ENCODE data around the gene CIB2.

Gene CIB2

DNA sequence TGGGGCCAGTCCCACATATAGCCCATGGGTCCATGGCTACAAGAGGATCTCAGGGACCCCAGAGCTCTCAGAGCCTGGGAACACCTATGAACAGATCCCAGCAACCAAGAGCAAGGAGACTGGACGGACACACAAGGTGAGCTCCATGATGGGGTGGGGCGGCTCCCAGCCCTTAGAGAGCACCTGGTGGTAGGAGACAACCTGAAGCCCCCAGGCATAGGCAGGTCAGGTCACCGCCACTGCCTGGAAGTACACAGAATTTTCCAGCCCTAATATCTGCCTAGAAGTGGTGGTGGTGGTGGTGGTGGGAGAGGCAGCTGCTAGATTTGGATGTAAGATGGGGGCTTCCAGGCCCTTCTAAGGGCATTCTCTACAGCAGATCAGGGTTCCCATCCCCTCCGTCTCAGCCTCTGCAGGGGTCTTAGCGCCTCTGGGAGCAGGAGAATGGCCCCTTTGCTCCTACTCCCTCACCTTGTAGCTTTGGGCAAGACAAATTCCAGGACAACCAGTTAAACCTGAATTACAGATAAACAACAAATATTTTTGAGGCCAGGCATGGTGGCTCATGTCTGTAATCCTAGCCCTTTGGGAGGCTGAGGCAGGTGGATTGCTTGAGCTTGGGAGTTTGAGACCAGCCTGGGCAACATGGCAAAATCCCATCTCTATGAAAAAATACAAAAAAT lies 29.7 kb downstream of the CIB2 start:
- TF ChIP-seq, protein P1, sequence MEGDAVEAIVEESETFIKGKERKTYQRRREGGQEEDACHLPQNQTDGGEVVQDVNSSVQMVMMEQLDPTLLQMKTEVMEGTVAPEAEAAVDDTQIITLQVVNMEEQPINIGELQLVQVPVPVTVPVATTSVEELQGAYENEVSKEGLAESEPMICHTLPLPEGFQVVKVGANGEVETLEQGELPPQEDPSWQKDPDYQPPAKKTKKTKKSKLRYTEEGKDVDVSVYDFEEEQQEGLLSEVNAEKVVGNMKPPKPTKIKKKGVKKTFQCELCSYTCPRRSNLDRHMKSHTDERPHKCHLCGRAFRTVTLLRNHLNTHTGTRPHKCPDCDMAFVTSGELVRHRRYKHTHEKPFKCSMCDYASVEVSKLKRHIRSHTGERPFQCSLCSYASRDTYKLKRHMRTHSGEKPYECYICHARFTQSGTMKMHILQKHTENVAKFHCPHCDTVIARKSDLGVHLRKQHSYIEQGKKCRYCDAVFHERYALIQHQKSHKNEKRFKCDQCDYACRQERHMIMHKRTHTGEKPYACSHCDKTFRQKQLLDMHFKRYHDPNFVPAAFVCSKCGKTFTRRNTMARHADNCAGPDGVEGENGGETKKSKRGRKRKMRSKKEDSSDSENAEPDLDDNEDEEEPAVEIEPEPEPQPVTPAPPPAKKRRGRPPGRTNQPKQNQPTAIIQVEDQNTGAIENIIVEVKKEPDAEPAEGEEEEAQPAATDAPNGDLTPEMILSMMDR (IDR thresholded peaks at IDR 0.05; ENCODE audit: low read depth, low read length, poor library complexity, severe bottlenecking), result no peak
- no peak for TF ChIP-seq EZH2phosphoT487 (IDR thresholded peaks at IDR 0.05; ENCODE audit: borderline replicate concordance, low read length)
- Histone ChIP-seq H3K9me2 (replicated peaks; ENCODE audit: control insufficient read depth, low read length) (no peaks in the 10 kb centered on the region), H3K4me1 (ENCODE audit: control insufficient read depth, low read length) (no peaks in the 10 kb centered on the region), H4K20me1 (ENCODE audit: control insufficient read depth, insufficient read depth, low read depth, low read length) (no peaks in the 10 kb centered on the region), H3K27me3 (ENCODE audit: control insufficient read depth, low read length) (no peaks in the 10 kb centered on the region), H3K4me3 (ENCODE audit: low read length) (no peak overlapping the region), H3K36me3 (ENCODE audit: control insufficient read depth, low read length) (no peaks in the 10 kb centered on the region), H3K9me3 (ENCODE audit: control insufficient read depth, insufficient read depth, low read length) (no peaks in the 10 kb centered on the region), H3K27ac (ENCODE audit: low read depth, low read length) (no peak overlapping the region), H3K4me2 (ENCODE audit: low read length) (no peak overlapping the region), H3F3A (ENCODE audit: control insufficient read depth, insufficient read depth) (no peaks in the 10 kb centered on the region), H3K79me2 (ENCODE audit: control insufficient read depth, low read length) (no peaks in the 10 kb centered on the region)

DNA sequence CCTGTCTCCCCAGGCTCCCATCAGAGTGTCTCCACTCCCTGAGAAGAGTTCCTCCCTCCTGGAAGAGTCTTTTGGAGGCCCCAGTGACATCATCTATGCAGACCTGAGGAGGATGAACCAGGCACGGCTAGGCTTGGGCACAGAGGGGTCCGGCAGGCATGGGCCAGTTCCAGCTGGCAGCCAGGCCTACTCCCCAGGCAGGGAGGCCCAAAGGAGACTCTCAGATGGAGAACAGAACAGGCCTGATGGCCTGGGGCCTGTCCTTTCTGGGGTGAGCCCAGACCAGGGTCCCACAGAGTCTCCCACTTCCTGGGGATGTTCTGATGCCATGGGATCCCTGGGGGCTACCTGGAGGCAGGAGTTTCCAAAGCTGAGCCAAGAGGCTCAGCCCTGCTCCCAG lies 30.4 kb downstream of the CIB2 start:
- H3K4me2 ChIP-seq (ENCODE audit: low read length), result no peak overlapping the region
- no peaks in the 10 kb centered on the region for H3K27me3 ChIP-seq (ENCODE audit: control insufficient read depth, low read length)
- no peaks in the 10 kb centered on the region for H3F3A ChIP-seq (ENCODE audit: control insufficient read depth, insufficient read depth)
- H3K79me2 ChIP-seq (ENCODE audit: control insufficient read depth, low read length), result no peaks in the 10 kb centered on the region
- H3K36me3 ChIP-seq (ENCODE audit: control insufficient read depth, low read length), result no peaks in the 10 kb centered on the region
- H3K4me1 ChIP-seq (ENCODE audit: control insufficient read depth, low read length), result no peaks in the 10 kb centered on the region
- H3K9me2 ChIP-seq (replicated peaks; ENCODE audit: control insufficient read depth, low read length), result no peaks in the 10 kb centered on the region
- no peak overlapping the region for H3K4me3 ChIP-seq (ENCODE audit: low read length)
- H4K20me1 ChIP-seq (ENCODE audit: control insufficient read depth, insufficient read depth, low read depth, low read length), result no peaks in the 10 kb centered on the region
- no peak overlapping the region for H3K27ac ChIP-seq (ENCODE audit: low read depth, low read length)
- H3K9me3 ChIP-seq (ENCODE audit: control insufficient read depth, insufficient read depth, low read length), result no peaks in the 10 kb centered on the region
- no peak for TF ChIP-seq EZH2phosphoT487 (IDR thresholded peaks at IDR 0.05; ENCODE audit: borderline replicate concordance, low read length)
- TF ChIP-seq, protein P1 (IDR thresholded peaks at IDR 0.05; ENCODE audit: low read depth, low read length, poor library complexity, severe bottlenecking), result no peak

DNA sequence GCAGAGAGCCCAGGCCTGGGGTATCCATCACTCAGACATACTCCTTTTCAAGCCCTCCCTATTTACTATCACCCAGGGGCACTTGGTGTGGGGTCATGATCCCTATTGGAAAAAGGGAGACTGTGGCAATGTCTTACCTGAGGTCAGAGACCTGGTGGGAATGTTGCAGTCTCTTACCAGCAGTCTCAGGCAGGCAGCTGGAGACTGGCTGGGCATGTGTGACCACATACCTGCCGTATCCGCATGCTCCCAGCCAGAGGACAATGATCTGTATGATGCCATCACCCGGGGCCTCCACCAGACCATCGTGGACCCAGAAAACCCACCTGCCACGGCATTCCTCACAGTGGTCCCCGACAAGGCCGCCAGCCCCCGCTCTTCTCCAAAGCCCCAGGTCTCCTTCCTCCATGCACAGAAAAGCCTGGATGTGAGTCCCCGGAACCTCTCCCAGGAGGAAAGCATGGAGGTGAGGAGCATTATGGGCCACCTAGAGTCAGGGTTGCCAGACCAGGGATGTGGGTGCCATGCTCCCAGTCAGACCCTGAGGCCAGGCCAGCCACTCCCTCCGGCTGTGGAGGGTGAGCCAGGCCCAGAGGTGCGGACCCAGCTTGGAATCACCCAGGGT lies 33.0 kb downstream of the CIB2 start:
- Histone ChIP-seq H3K4me3 (ENCODE audit: low read length) (no peak overlapping the region), H3K9me3 (ENCODE audit: control insufficient read depth, insufficient read depth, low read length) (no peaks in the 10 kb centered on the region), H3F3A (ENCODE audit: control insufficient read depth, insufficient read depth) (no peaks in the 10 kb centered on the region), H3K27me3 (ENCODE audit: control insufficient read depth, low read length) (peaks cover 20% of the 10 kb centered on the region; the same call in 1 of the 2 replicates), H3K27ac (ENCODE audit: low read depth, low read length) (no peak overlapping the region), H4K20me1 (ENCODE audit: control insufficient read depth, insufficient read depth, low read depth, low read length) (0 out of 2 replicates have a peak, but pooled peaks cover 2% of the 10 kb centered on the region), H3K9me2 (replicated peaks; ENCODE audit: control insufficient read depth, low read length) (no peaks in the 10 kb centered on the region), H3K79me2 (ENCODE audit: control insufficient read depth, low read length) (no peaks in the 10 kb centered on the region), H3K36me3 (ENCODE audit: control insufficient read depth, low read length) (no peaks in the 10 kb centered on the region), H3K4me2 (ENCODE audit: low read length) (no peak overlapping the region), H3K4me1 (ENCODE audit: control insufficient read depth, low read length) (no peaks in the 10 kb centered on the region)
- no peak for TF ChIP-seq EZH2phosphoT487 (IDR thresholded peaks at IDR 0.05; ENCODE audit: borderline replicate concordance, low read length)
- TF ChIP-seq, protein P1 (IDR thresholded peaks at IDR 0.05; ENCODE audit: low read depth, low read length, poor library complexity, severe bottlenecking), result no peak

Measured in DOHH2 (cell line).